K562 (cell line): Measurements from ENCODE around the gene TRIM26. TPM values are rescaled to one million over a fixed set of nuclear protein-coding genes. Genes with fewer than 3 reads are reported as not detected.

ENCODE experiments used
- ATAC-seq: fragments of 200-7000 bp; cut with Tn5 transposase; 3 replicates; pipeline ENCODE4 v1.9.1; 2020; ENCODE audit warnings: moderate library complexity
- BruUV-seq: library from RNA; stranded (reverse); fragments of 400-500 nt; replicated peaks from 2 replicates; lab custom pipeline; 2021; lab: Mats Ljungman, UMichigan
- CTCF ChIA-PET: fragments of 300-600 bp; formaldehyde crosslinking; extraction: SDS; loops from one replicate; lab custom pipeline; 2021; ENCODE audit warnings: low intra/inter-chr PET ratio; lab: Yijun Ruan, JAX
- POLR2A ChIA-PET: fragments of 300-600, 350-650 bp; sonication (Branson Sonifier 250); formaldehyde crosslinking; extraction: SDS; loops from one replicate; lab custom pipeline; 2021; ENCODE audit warnings: antibody characterized with exemption, inconsistent platforms; lab: Yijun Ruan, JAX
- DNase-seq, 4 experiments: peaks; one replicate each; pipeline versions ENCODE4 v3.0.0 to v3.0.0-alpha.2; 2011 to 2018; ENCODE audit warnings: low spot score in 3 of 4, mixed read lengths in 3 of 4; ENCODE audit errors: extremely low read depth in 1 of 4
- FAIRE-seq: peaks from 2 replicates; lab custom pipeline; 2011; peaks lifted over from hg19 to GRCh38; lab: Jason Lieb, UNC
- H2AFZ ChIP-seq: 2 replicates; pipeline ENCODE4 v1.6.0; 2011; ENCODE audit warnings: low read depth, low read length, control low read depth, inconsistent platforms
- H3K27ac ChIP-seq: fragments of 200-600 bp; 3 replicates; pipeline ENCODE4 v1.8.0; 2011; ENCODE audit warnings: low read depth, mild to moderate bottlenecking, control low read depth, inconsistent platforms, low read length, moderate library complexity, mixed read lengths; ENCODE audit errors: extremely low read depth
- H3K27me3 ChIP-seq, 2 experiments: fragments of 300-600 bp in 1 of 2; 2 replicates in 1 of 2; 3 replicates in 1 of 2; pipeline versions ENCODE4 v1.6.0 to v1.8.0; 2011; ENCODE audit warnings: inconsistent platforms in 2 of 2, low read length in 2 of 2, mild to moderate bottlenecking in 1 of 2, mixed read lengths in 1 of 2, moderate library complexity in 1 of 2; ENCODE audit not compliant: control insufficient read depth in 2 of 2, insufficient read depth in 2 of 2
- H3K36me3 ChIP-seq: fragments of 300-600 bp; 3 replicates; pipeline ENCODE4 v1.8.0; 2011; ENCODE audit warnings: mild to moderate bottlenecking, low read length, inconsistent platforms; ENCODE audit not compliant: control insufficient read depth, insufficient read depth
- H3K4me1 ChIP-seq, 2 experiments: fragments of 200-600 bp in 1 of 2; replicated peaks in 1 of 2; 2 replicates in 1 of 2; 3 replicates in 1 of 2; pipeline versions ENCODE4 v1.5.1 to v1.8.0; 2011; ENCODE audit warnings: inconsistent platforms in 2 of 2, low read length in 2 of 2, mild to moderate bottlenecking in 1 of 2, mixed read lengths in 1 of 2, moderate library complexity in 1 of 2; ENCODE audit not compliant: control insufficient read depth in 2 of 2, insufficient read depth in 2 of 2
- H3K4me2 ChIP-seq: 2 replicates; pipeline ENCODE4 v1.6.1; 2011; ENCODE audit warnings: low read length, control low read depth, inconsistent platforms, mixed read lengths; ENCODE audit not compliant: insufficient read depth
- H3K4me3 ChIP-seq: fragments of 200-600 bp; sonication (generic), shearing (Covaris generic); 2 replicates; pipeline ENCODE4 v1.5.1; 2016; ENCODE audit warnings: control low read depth, inconsistent platforms
- H3K79me2 ChIP-seq: fragments of 200-600 bp; 3 replicates; pipeline ENCODE4 v1.8.0; 2011; ENCODE audit warnings: low read length, inconsistent platforms; ENCODE audit not compliant: control insufficient read depth, insufficient read depth
- H3K9ac ChIP-seq, 2 experiments: 2 replicates each; pipeline versions ENCODE4 v1.6.0 to v1.6.1; 2011; ENCODE audit warnings: low read depth in 2 of 2, low read length in 2 of 2, control low read depth in 1 of 2, inconsistent platforms in 1 of 2, mild to moderate bottlenecking in 1 of 2, mixed read lengths in 1 of 2; ENCODE audit not compliant: insufficient read depth in 1 of 2
- H3K9me1 ChIP-seq: one replicate; pipeline ENCODE4 v1.6.0; 2011; ENCODE audit warnings: inconsistent platforms, mild to moderate bottlenecking, low read length, moderate library complexity; ENCODE audit not compliant: control insufficient read depth, insufficient read depth
- H3K9me3 ChIP-seq: replicated peaks from 2 replicates; pipeline ENCODE4 v1.5.1; 2011; ENCODE audit warnings: low read depth, low read length, inconsistent platforms; ENCODE audit not compliant: control insufficient read depth, insufficient read depth
- H4K20me1 ChIP-seq: replicated peaks from 2 replicates; pipeline ENCODE4 v1.6.1; 2011; ENCODE audit warnings: low read length, inconsistent platforms, mixed read lengths; ENCODE audit not compliant: control insufficient read depth, insufficient read depth
- EWSR1 ChIP-seq: fragments of 450-650 bp; IDR thresholded peaks from 2 replicates; pipeline ENCODE4 v1.6.1; 2018; ENCODE audit warnings: borderline replicate concordance, mild to moderate bottlenecking, low read depth, moderate library complexity; ENCODE audit not compliant: partially characterized antibody
- PHF8 ChIP-seq: fragments of 200-600 bp; sonication (generic); IDR thresholded peaks from 2 replicates; pipeline ENCODE4 v1.6.1; 2012; ENCODE audit warnings: mixed run types, mild to moderate bottlenecking, inconsistent platforms, low read length, moderate library complexity, borderline replicate concordance
- POLR2AphosphoS2 ChIP-seq: IDR thresholded peaks from 2 replicates; pipeline ENCODE4 v1.6.1; 2012; ENCODE audit warnings: low read length, improper control_type of control experiment
- SMAD2 ChIP-seq: fragments of 150-350 bp; IDR thresholded peaks from 2 replicates; pipeline ENCODE4 v1.6.1; 2014; ENCODE audit warnings: low read depth, mild to moderate bottlenecking, low read length
- WGBS: fragments of 100-300 bp; shearing (Covaris generic); methylation state at CpG from one replicate; pipeline ENCODE4 v1.1.6; 2016; ENCODE audit warnings: low coverage, mixed read lengths; ENCODE audit not compliant: insufficient coverage; ENCODE audit errors: missing lambda C conversion rate; 5-methylcytosine and 5-hydroxymethylcytosine counted together
- in situ Hi-C: fragments of 300-500 bp; cut with MboI; formaldehyde crosslinking; loops from 4 replicates; pipeline ENCODE4 v1.15.0; 2018; ENCODE audit warnings: inconsistent platforms, mixed read lengths
- intact Hi-C: fragments of 100-400 bp; cut with micrococcal nuclease; formaldehyde crosslinking; loops from 2 replicates; pipeline ENCODE4 v1.14.2; 2022
- polyA plus RNA-seq, 8 experiments: library from polyadenylated mRNA; depleted of rRNA in 4 of 8; stranded (reverse) in 5 of 8; unstranded in 3 of 8; fragments of >200 nt; fragmentation: Nextera tagmentation in 2 of 8; fragmentation: Illumina TruSeq in 1 of 8; extraction: Ambion mirVana in 2 of 8; extraction: Trizol in 1 of 8; gene quantifications; 2 replicates each; pipeline versions ENCODE4 v1.2.1 to v1.2.3, GENCODE V29; 2011 to 2014; ENCODE audit warnings: inconsistent platforms in 1 of 8, missing spikeins in 1 of 8
- total RNA-seq, 7 experiments: library from RNA; depleted of rRNA in 6 of 7; stranded (reverse); fragments of >200 nt in 6 of 7; fragmentation: Illumina TruSeq in 2 of 7; extraction: Trizol in 2 of 7; gene quantifications; 2 replicates each; pipeline versions ENCODE4 v1.2.1 to v1.2.3, GENCODE V29; 2011 to 2021; ENCODE audit warnings: low replicate concordance in 1 of 7
- TF ChIP-seq, protein P1 (sequence below): fragments of 250-450 bp; sonication (Bioruptor Pico); IDR thresholded peaks from 2 replicates; pipeline ENCODE4 v1.4.0; 2020

TRIM26 gene
- total and polyA plus RNA-seq, 9 of the 15 experiments (the other 6 are each of a cell fraction or from before 2014, with no cell fraction given), result 0.80 to 5.0 (median 2.8) TPM

- no TSS peak for BruUV-seq
- H3K36me3 ChIP-seq, result no peaks in the 10 kb centered on the region
- H3K79me2 ChIP-seq, result no peaks in the 10 kb centered on the region
- no peaks in the 10 kb centered on the region for H4K20me1 ChIP-seq
- ChIA-PET POLR2A (interaction anchor here (0.7 kb wide), 1 partner anchor 151 kb away, joined by 3 read pairs; no protein-coding TSS in a partner anchor), CTCF (interaction anchor here (0.8 kb wide), 1 partner anchor 158 kb away, joined by 3 read pairs; no protein-coding TSS in a partner anchor)
- no peak overlapping the region for H2AFZ ChIP-seq
- H3K9me1 ChIP-seq, result no peaks in the 10 kb centered on the region
- DNase-seq (no peak), ATAC-seq (no peak), FAIRE-seq (no peak)
- H3K9ac ChIP-seq, result no peak overlapping the region
- H3K9me3 ChIP-seq, result no peaks in the 10 kb centered on the region
- in situ Hi-C loops (no loop called here), intact Hi-C loops (no loop called here)
- WGBS, result 4% methylated on average over 1 of the region's 1 CpG
- H3K27ac ChIP-seq, result no peak overlapping the region
- peaks cover 0 to 9% of the 10 kb centered on the region in 2 experiments; a peak in 3 of 5 replicates for H3K4me1 ChIP-seq
- TF ChIP-seq POLR2AphosphoS2, result no peak
- TF ChIP-seq PHF8, result no peak
- TF ChIP-seq SMAD2, result no peak
- no peak for TF ChIP-seq EWSR1
- TF ChIP-seq, protein P1, sequence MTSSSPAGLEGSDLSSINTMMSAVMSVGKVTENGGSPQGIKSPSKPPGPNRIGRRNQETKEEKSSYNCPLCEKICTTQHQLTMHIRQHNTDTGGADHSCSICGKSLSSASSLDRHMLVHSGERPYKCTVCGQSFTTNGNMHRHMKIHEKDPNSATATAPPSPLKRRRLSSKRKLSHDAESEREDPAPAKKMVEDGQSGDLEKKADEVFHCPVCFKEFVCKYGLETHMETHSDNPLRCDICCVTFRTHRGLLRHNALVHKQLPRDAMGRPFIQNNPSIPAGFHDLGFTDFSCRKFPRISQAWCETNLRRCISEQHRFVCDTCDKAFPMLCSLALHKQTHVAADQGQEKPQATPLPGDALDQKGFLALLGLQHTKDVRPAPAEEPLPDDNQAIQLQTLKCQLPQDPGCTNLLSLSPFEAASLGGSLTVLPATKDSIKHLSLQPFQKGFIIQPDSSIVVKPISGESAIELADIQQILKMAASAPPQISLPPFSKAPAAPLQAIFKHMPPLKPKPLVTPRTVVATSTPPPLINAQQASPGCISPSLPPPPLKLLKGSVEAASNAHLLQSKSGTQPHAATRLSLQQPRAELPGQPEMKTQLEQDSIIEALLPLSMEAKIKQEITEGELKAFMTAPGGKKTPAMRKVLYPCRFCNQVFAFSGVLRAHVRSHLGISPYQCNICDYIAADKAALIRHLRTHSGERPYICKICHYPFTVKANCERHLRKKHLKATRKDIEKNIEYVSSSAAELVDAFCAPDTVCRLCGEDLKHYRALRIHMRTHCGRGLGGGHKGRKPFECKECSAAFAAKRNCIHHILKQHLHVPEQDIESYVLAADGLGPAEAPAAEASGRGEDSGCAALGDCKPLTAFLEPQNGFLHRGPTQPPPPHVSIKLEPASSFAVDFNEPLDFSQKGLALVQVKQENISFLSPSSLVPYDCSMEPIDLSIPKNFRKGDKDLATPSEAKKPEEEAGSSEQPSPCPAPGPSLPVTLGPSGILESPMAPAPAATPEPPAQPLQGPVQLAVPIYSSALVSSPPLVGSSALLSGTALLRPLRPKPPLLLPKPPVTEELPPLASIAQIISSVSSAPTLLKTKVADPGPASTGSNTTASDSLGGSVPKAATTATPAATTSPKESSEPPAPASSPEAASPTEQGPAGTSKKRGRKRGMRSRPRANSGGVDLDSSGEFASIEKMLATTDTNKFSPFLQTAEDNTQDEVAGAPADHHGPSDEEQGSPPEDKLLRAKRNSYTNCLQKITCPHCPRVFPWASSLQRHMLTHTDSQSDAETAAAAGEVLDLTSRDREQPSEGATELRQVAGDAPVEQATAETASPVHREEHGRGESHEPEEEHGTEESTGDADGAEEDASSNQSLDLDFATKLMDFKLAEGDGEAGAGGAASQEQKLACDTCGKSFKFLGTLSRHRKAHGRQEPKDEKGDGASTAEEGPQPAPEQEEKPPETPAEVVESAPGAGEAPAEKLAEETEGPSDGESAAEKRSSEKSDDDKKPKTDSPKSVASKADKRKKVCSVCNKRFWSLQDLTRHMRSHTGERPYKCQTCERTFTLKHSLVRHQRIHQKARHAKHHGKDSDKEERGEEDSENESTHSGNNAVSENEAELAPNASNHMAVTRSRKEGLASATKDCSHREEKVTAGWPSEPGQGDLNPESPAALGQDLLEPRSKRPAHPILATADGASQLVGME (CRISPR knock-in tag), result no peak
- H3K4me3 ChIP-seq, result no peak overlapping the region
- H3K4me2 ChIP-seq, result no peak overlapping the region
- peaks cover 10 to 34% of the 10 kb centered on the region in 2 experiments for H3K27me3 ChIP-seq
These were observed 44.5 kb downstream of the TRIM26 start for GRCh38 chr6:30168741-30169140.
